Body of pancreas (tissue), 4 donors: ENCODE measurements around the gene PIK3R5.

Experiments used
- POLR2A ChIP-seq, 3 donors: fragments of 450-650 bp; IDR thresholded peaks; one replicate each; pipeline ENCODE4 v1.6.1; 2016; ENCODE audit warnings: antibody characterized with exemption in 3 of 3, mild to moderate bottlenecking in 2 of 3
- TF ChIP-seq, protein P1 (sequence below), 7 experiments: fragments of 450-650 bp in 4 of 7; fragments of 200-600 bp in 3 of 7; sonication (generic) in 3 of 7; IDR thresholded peaks; one replicate each; pipeline ENCODE4 v1.5.1; 2016 to 2019; ENCODE audit warnings: antibody characterized with exemption in 7 of 7

DNA sequence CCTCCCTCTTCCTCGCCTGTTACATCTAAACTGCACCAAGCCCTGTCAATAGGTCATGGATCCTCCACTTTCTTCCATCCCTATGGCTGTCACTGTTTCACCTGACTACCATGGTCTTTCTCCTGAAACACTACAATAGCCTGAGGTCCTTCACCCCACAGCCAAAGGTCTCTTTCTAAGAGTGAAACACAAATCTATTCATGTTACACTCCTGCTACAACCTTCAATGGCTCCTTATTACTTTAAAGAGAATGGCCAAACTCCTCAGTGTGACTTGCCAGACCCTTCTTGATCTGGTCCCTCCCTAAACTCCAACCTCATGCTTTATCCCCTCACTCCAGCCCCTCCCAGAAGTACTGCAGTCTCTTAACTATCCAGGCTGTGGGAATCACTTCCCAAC is 97.4 kb downstream of the PIK3R5 start:
- no peak for TF ChIP-seq POLR2A (IDR thresholded peaks at IDR 0.05)
- TF ChIP-seq, protein P1, sequence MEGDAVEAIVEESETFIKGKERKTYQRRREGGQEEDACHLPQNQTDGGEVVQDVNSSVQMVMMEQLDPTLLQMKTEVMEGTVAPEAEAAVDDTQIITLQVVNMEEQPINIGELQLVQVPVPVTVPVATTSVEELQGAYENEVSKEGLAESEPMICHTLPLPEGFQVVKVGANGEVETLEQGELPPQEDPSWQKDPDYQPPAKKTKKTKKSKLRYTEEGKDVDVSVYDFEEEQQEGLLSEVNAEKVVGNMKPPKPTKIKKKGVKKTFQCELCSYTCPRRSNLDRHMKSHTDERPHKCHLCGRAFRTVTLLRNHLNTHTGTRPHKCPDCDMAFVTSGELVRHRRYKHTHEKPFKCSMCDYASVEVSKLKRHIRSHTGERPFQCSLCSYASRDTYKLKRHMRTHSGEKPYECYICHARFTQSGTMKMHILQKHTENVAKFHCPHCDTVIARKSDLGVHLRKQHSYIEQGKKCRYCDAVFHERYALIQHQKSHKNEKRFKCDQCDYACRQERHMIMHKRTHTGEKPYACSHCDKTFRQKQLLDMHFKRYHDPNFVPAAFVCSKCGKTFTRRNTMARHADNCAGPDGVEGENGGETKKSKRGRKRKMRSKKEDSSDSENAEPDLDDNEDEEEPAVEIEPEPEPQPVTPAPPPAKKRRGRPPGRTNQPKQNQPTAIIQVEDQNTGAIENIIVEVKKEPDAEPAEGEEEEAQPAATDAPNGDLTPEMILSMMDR (IDR thresholded peaks at IDR 0.05): no peak
